Neuronal stem cell (in vitro differentiated cells): ENCODE measurements around the gene NR5A2.

Source experiments
- DNase-seq: peaks from one replicate; pipeline ENCODE4 v3.0.0-alpha.2; 2013; ENCODE audit warnings: low spot score
- H2AFZ ChIP-seq: one replicate; pipeline ENCODE4 v1.6.1; 2013; ENCODE audit warnings: mild to moderate bottlenecking, low read length, inconsistent platforms
- H2AK5ac ChIP-seq: 2 replicates; pipeline ENCODE4 v1.6.1; 2013; ENCODE audit warnings: low read depth, mild to moderate bottlenecking, inconsistent platforms, low read length, moderate library complexity, mixed read lengths
- H2BK120ac ChIP-seq: 2 replicates; pipeline ENCODE4 v1.6.1; 2013; ENCODE audit warnings: low read depth, mild to moderate bottlenecking, inconsistent platforms, low read length, moderate library complexity, mixed read lengths
- H2BK12ac ChIP-seq: one replicate; pipeline ENCODE4 v1.6.1; 2013; ENCODE audit warnings: low read length, inconsistent platforms
- H2BK15ac ChIP-seq: 2 replicates; pipeline ENCODE4 v1.6.1; 2013; ENCODE audit warnings: mild to moderate bottlenecking, low read length, inconsistent platforms, mixed read lengths
- H2BK5ac ChIP-seq: one replicate; pipeline ENCODE4 v1.6.1; 2013; ENCODE audit warnings: inconsistent platforms, mild to moderate bottlenecking, low read length, moderate library complexity
- H3K14ac ChIP-seq: one replicate; pipeline ENCODE4 v1.6.1; 2013; ENCODE audit warnings: low read length, inconsistent platforms
- H3K18ac ChIP-seq: 2 replicates; pipeline ENCODE4 v1.6.1; 2013; ENCODE audit warnings: low read length, inconsistent platforms
- H3K23ac ChIP-seq: 2 replicates; pipeline ENCODE4 v1.6.1; 2013; ENCODE audit warnings: low read depth, mild to moderate bottlenecking, mixed read lengths, low read length, inconsistent platforms; ENCODE audit not compliant: poor library complexity
- H3K27ac ChIP-seq: replicated peaks from 3 replicates; pipeline ENCODE4 v1.5.1; 2013; ENCODE audit warnings: low read length, inconsistent platforms
- H3K27me3 ChIP-seq, 3 experiments: 2 replicates each; pipeline ENCODE4 v1.6.1; 2013; ENCODE audit warnings: low read length in 3 of 3, mild to moderate bottlenecking in 2 of 3, inconsistent platforms in 1 of 3, low read depth in 1 of 3, mixed read lengths in 1 of 3, moderate library complexity in 1 of 3; ENCODE audit not compliant: control insufficient read depth in 3 of 3, insufficient read depth in 3 of 3
- H3K36me3 ChIP-seq, 2 donors: replicated peaks in 1 of 2; 2 replicates each; pipeline ENCODE4 v1.6.1; 2013; ENCODE audit warnings: low read length in 2 of 2; ENCODE audit not compliant: control insufficient read depth in 2 of 2, insufficient read depth in 2 of 2
- H3K4ac ChIP-seq: 2 replicates; pipeline ENCODE4 v1.6.1; 2013; ENCODE audit warnings: inconsistent platforms, mild to moderate bottlenecking, low read length, moderate library complexity
- H3K4me1 ChIP-seq, 2 donors: 1 replicate in 1 of 2; 2 replicates in 1 of 2; pipeline ENCODE4 v1.6.1; 2013; ENCODE audit warnings: low read length in 2 of 2, low read depth in 1 of 2; ENCODE audit not compliant: control insufficient read depth in 2 of 2, insufficient read depth in 1 of 2
- H3K4me2 ChIP-seq: one replicate; pipeline ENCODE4 v1.6.1; 2013; ENCODE audit warnings: mild to moderate bottlenecking, low read length, inconsistent platforms; ENCODE audit not compliant: insufficient read depth, poor library complexity, severe bottlenecking
- H3K4me3 ChIP-seq, 2 donors: 2 replicates each; pipeline ENCODE4 v1.5.1; 2013; ENCODE audit warnings: low read length in 2 of 2, mild to moderate bottlenecking in 2 of 2, inconsistent platforms in 1 of 2, moderate library complexity in 1 of 2
- H3K79me1 ChIP-seq: one replicate; pipeline ENCODE4 v1.6.1; 2013; ENCODE audit warnings: low read depth, mild to moderate bottlenecking, inconsistent platforms, low read length, moderate library complexity
- H3K9ac ChIP-seq: one replicate; pipeline ENCODE4 v1.6.1; 2013; ENCODE audit warnings: mild to moderate bottlenecking, low read depth, low read length, inconsistent platforms; ENCODE audit not compliant: poor library complexity
- H3K9me3 ChIP-seq, 2 donors: replicated peaks in 1 of 2; 2 replicates each; pipeline versions ENCODE3 to v1.6.1; 2013; ENCODE audit warnings: low read length in 2 of 2, mild to moderate bottlenecking in 2 of 2, inconsistent platforms in 1 of 2, low read depth in 1 of 2, mixed read lengths in 1 of 2, moderate library complexity in 1 of 2; ENCODE audit not compliant: control insufficient read depth in 2 of 2, insufficient read depth in 1 of 2
- H4K8ac ChIP-seq: one replicate; pipeline ENCODE4 v1.6.1; 2013; ENCODE audit warnings: low read depth, mild to moderate bottlenecking, inconsistent platforms, low read length, moderate library complexity
- H4K91ac ChIP-seq: one replicate; pipeline ENCODE4 v1.6.1; 2013; ENCODE audit warnings: low read length, low read depth, mild to moderate bottlenecking, inconsistent platforms; ENCODE audit not compliant: poor library complexity
- WGBS, 2 donors: extraction: QIAGEN DNeasy Blood & Tissue Kit; methylation state at CpG; one replicate each; pipeline ENCODE4 v1.1.7; 2013; ENCODE audit warnings: missing lambda C conversion rate in 2 of 2, mixed read lengths in 1 of 2; ENCODE audit not compliant: insufficient read length in 2 of 2, insufficient replicate concordance in 1 of 2; ENCODE audit errors: extremely low coverage in 2 of 2; 5-methylcytosine and 5-hydroxymethylcytosine counted together

The NR5A2 gene

DNA sequence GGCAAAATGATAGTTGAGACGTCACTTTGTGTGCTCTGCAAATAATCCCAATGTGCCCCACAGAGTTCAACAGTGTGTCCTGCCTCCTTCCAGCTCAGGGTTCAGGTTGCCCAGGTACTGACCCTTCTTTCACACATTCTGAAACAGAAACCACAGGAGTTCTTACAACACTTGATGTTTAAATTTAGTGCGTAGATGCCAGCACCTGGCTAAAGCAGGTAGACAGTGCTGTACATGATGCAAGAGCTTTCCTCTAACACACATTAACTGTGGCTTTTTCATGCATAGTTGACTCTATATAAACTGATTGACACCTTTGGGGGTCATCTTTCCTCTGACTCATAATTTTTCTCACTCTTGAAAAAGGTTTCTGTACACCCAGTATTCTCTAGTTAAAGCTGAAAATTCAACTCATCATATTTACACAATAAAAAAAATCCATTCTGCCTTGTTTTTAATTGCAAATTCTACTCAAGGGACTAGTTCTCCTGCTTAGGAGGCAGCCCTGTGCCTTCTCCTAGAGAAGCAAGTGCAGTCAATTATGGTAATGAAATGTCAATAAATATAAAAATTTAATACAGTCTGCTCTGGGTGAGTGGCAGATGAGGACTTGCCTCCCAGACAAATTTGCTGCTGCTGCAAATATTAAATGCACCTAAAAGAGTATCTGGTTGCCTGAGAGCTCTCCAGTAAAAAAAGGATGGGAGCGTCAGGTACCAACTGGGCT is 91.4 kb downstream of the NR5A2 start:
- H3K9me3 ChIP-seq, result no peaks in the 10 kb centered on the region
- no peak overlapping the region for H2AFZ ChIP-seq
- no peak overlapping the region for H2BK15ac ChIP-seq
- H3K27ac ChIP-seq, result no peak overlapping the region
- WGBS, 2 donors, result no CpG with 5 or more reads among the region's 3 CpGs
- DNase-seq, result no peak
- H3K4me1 ChIP-seq, result no peaks in the 10 kb centered on the region
- H3K18ac ChIP-seq, result no peak overlapping the region
- no peaks in the 10 kb centered on the region for H3K36me3 ChIP-seq
- no peak overlapping the region for H4K8ac ChIP-seq
- no peak overlapping the region for H2BK12ac ChIP-seq
- H2BK120ac ChIP-seq, result no peak overlapping the region
- no peak overlapping the region for H2AK5ac ChIP-seq
- H3K27me3 ChIP-seq, result no peaks in the 10 kb centered on the region
- H3K23ac ChIP-seq, result no peak overlapping the region
- H3K4ac ChIP-seq, result no peak overlapping the region
- no peak overlapping the region for H3K9ac ChIP-seq
- H4K91ac ChIP-seq, result no peak overlapping the region
- H2BK5ac ChIP-seq, result no peak overlapping the region
- H3K4me3 ChIP-seq, result no peak overlapping the region
- no peaks in the 10 kb centered on the region for H3K79me1 ChIP-seq
- H3K14ac ChIP-seq, result no peak overlapping the region
- no peak overlapping the region for H3K4me2 ChIP-seq

DNA sequence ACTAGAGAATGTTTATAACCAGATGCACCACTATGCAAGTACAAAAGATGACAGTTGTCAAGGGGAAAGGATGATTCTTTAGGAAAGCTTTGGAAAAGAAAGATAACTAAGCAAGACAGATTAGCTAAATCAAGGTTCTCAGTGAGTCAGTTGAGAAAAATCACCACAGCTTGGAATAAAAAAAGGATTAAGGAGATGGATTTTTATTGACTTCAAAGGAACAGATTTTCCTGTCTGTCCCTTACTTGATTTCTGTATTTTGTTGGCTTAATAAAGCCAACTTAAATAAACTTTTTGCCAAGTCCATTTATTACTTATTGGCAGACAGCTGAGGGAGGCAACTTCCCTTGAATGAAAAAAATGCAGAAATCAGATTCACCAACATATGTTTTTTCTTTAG is 93.9 kb downstream of the NR5A2 start:
- Histone ChIP-seq H2BK12ac (no peak overlapping the region), H3K9me3 (no peaks in the 10 kb centered on the region), H3K4me1 (peaks cover 0 to 2% of the 10 kb centered on the region in 2 donors), H4K91ac (no peak overlapping the region), H3K18ac (no peak overlapping the region), H2BK120ac (no peak overlapping the region), H3K9ac (no peak overlapping the region), H3K4me2 (no peak overlapping the region), H3K79me1 (no peaks in the 10 kb centered on the region), H3K14ac (no peak overlapping the region), H3K27ac (no peak overlapping the region), H4K8ac (no peak overlapping the region), H3K4ac (no peak overlapping the region), H2AFZ (no peak overlapping the region), H3K27me3 (no peaks in the 10 kb centered on the region), H2BK5ac (no peak overlapping the region), H3K4me3 (no peak overlapping the region), H2AK5ac (no peak overlapping the region), H2BK15ac (no peak overlapping the region), H3K36me3 (no peaks in the 10 kb centered on the region), H3K23ac (no peak overlapping the region)
- no peak for DNase-seq

DNA sequence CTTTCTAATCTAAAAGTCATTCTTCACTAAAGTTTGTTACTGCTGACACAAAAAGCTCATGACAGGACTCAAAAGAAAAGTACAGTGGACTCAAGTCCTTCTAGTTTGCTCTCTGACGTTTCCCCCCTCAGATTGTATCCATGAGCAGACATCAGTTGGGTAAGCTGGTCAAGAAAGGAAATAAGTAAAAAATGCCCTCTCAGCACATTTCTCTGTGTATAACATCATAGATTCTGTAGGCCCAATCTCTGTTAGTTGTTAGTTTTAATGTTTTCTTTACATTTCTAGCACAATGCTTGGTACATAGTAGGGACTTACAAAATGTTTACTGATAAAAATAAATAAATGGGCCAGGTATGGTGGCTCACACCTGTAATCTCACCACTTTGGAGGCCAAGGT is 96.8 kb downstream of the NR5A2 start:
- no peak overlapping the region for H3K14ac ChIP-seq
- no peak overlapping the region for H4K91ac ChIP-seq
- H3K9ac ChIP-seq, result no peak overlapping the region
- H2AFZ ChIP-seq, result no peak overlapping the region
- no peak overlapping the region for H4K8ac ChIP-seq
- H3K4me1 ChIP-seq, result peaks cover 2 to 4% of the 10 kb centered on the region in 2 donors
- H3K4ac ChIP-seq, result no peak overlapping the region
- no peaks in the 10 kb centered on the region for H3K9me3 ChIP-seq
- H3K23ac ChIP-seq, result no peak overlapping the region
- no peak overlapping the region for H3K4me3 ChIP-seq
- H2BK15ac ChIP-seq, result no peak overlapping the region
- H3K18ac ChIP-seq, result no peak overlapping the region
- no peaks in the 10 kb centered on the region for H3K27me3 ChIP-seq
- no peak overlapping the region for H2BK12ac ChIP-seq
- DNase-seq, result no peak
- H3K4me2 ChIP-seq, result no peak overlapping the region
- no peak overlapping the region for H2BK120ac ChIP-seq
- no peak overlapping the region for H3K27ac ChIP-seq
- no CpG with 5 or more reads among the region's 1 CpG for WGBS, 2 donors
- H3K79me1 ChIP-seq, result no peaks in the 10 kb centered on the region
- H3K36me3 ChIP-seq, result no peaks in the 10 kb centered on the region
- no peak overlapping the region for H2BK5ac ChIP-seq
- H2AK5ac ChIP-seq, result no peak overlapping the region

DNA sequence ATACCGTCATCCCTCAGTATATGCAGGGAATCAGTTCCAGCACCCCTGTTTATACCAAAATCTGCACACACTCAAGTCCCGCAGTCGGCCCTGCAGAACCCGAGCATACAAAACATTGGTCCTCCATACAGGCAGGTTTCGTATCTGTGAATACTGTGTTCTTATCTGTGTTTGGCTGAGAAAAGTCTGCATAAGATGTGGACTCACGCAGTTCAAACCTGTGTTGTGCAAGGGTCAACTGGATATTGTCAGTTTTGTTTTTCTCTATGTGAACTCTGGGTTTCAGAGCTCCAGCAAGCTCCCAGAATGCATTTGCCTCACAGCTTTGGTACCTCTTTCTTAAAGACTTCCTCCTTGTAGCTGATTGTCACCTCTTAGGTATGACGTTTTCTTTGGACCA is 100.6 kb downstream of the NR5A2 start:
- Histone ChIP-seq H4K91ac (no peak overlapping the region), H3K27me3 (no peaks in the 10 kb centered on the region)

More for the DNA sequence above, 100.6 kb downstream of the NR5A2 start:
- Histone ChIP-seq H2BK5ac (no peak overlapping the region), H3K79me1 (no peaks in the 10 kb centered on the region), H3K23ac (no peak overlapping the region), H3K9me3 (no peaks in the 10 kb centered on the region), H3K4ac (no peak overlapping the region), H3K4me2 (no peak overlapping the region), H3K14ac (no peak overlapping the region), H3K4me3 (no peak overlapping the region), H2AK5ac (no peak overlapping the region), H3K36me3 (no peaks in the 10 kb centered on the region), H2BK120ac (no peak overlapping the region), H3K27ac (no peak overlapping the region), H2AFZ (no peak overlapping the region), H2BK12ac (no peak overlapping the region), H4K8ac (no peak overlapping the region), H3K9ac (no peak overlapping the region), H2BK15ac (no peak overlapping the region), H3K4me1 (peaks cover 4 to 5% of the 10 kb centered on the region in 2 donors), H3K18ac (no peak overlapping the region)
- DNase-seq, result no peak
- WGBS, 2 donors, result no CpG with 5 or more reads among the region's 7 CpGs
